ENCODE measurements around the gene NECAP2.
"Not testable (repeated sequence)": the region's sequence is repeated elsewhere in the genome, so short reads cannot be mapped to it uniquely, and the experiment has no call there.

Gene NECAP2

DNA sequence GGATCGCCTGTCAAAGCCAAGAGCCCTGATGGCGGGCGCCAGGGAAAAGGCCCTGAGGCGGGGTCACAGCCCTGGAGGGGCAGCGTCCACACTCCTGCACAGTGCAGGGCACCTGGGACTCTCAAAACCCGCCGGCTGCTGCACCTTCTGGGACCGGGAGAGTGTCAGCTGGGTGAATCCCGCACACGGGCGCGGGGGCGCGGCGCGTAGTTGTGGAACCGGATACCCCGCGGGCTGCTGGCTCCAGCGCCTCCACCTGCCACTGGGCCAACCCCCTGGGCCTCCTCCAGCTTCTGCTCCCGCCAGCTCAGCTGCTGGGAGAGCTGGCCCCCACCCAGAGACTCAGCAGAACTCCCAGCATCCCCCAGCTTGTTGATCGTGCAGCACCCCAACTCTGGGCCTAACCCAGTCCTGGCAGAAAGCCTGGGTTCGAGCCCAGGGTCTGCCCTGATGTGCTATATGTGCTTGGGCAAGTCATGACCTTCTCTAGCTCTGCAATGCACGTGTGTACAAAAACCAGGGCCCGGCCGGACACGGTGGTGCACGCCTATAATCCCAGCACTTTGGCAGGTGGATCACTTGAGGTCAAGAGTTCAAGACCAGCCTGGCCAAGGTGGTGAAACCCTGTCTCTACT, 33.8 kb downstream of the NECAP2 start:
- peaks cover 7% of the 10 kb centered on the region for H3F3A ChIP-seq (ENCODE audit: insufficient read depth, low read length)
- no peak for DNase-seq
- TF ChIP-seq CTCF (IDR thresholded peaks at IDR 0.05; ENCODE audit: low read length), result no peak
- TF ChIP-seq EZH2 (optimal IDR thresholded peaks at IDR 0.05; ENCODE audit: low read depth, low read length), result no peak
- no peak for TF ChIP-seq EZH2phosphoT487 (IDR thresholded peaks at IDR 0.05; ENCODE audit: low read length)
- no peaks in the 10 kb centered on the region for H3K79me2 ChIP-seq (ENCODE audit: low read length)
- H3K36me3 ChIP-seq (replicated peaks; ENCODE audit: insufficient read depth, low read length), result no peaks in the 10 kb centered on the region
- peaks cover 10% of the 10 kb centered on the region; the same call in 1 of the 2 replicates for H4K20me1 ChIP-seq (ENCODE audit: insufficient read depth, low read length)
- no peak overlapping the region for H3K4me2 ChIP-seq (ENCODE audit: low read depth, low read length)
- no peak overlapping the region for H3K4me3 ChIP-seq (ENCODE audit: low read length)
- peaks cover 15% of the 10 kb centered on the region for H3K4me1 ChIP-seq (ENCODE audit: low read length)
- no peak overlapping the region for H3K27ac ChIP-seq (ENCODE audit: low read length)
- no peak overlapping the region for H2AFZ ChIP-seq (ENCODE audit: low read length)
- no peak overlapping the region for H3K9ac ChIP-seq (ENCODE audit: low read length)
- H3K9me3 ChIP-seq (replicated peaks; ENCODE audit: insufficient read depth, low read length), result no peaks in the 10 kb centered on the region
- H3K27me3 ChIP-seq (replicated peaks; ENCODE audit: insufficient read depth, low read length), result peaks cover 14% of the 10 kb centered on the region; the same call in 1 of the 2 replicates
- no peaks in the 10 kb centered on the region for H3K9me2 ChIP-seq (replicated peaks; ENCODE audit: insufficient read depth, low read length)

DNA sequence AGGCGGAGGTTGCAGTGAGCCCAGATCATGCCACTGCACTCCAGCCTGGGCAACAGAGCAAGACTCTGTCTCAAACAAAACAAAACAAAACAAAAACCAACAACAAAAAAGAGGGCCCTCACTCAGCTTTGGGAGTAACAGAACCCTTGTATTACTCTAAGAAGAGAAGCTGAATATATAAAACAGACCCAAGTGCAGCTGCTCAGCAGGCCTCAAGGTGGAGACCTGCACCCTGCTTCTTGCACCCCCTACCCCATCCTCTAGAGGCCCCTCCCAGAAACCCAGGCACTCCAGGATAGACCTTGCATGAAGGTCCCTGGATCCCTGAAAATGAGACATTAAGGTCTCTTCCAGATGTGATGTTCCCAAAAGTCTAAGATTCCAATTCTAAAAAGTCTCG, 34.4 kb downstream of the NECAP2 start:
- not testable (repeated sequence) for H3K27ac ChIP-seq (ENCODE audit: low read length); H3F3A ChIP-seq (ENCODE audit: insufficient read depth, low read length); H3K9ac ChIP-seq (ENCODE audit: low read length); H2AFZ ChIP-seq (ENCODE audit: low read length); H3K36me3 ChIP-seq (replicated peaks; ENCODE audit: insufficient read depth, low read length); H3K79me2 ChIP-seq (ENCODE audit: low read length); H3K9me3 ChIP-seq (replicated peaks; ENCODE audit: insufficient read depth, low read length); H3K4me2 ChIP-seq (ENCODE audit: low read depth, low read length); DNase-seq; H3K4me3 ChIP-seq (ENCODE audit: low read length); H3K9me2 ChIP-seq (replicated peaks; ENCODE audit: insufficient read depth, low read length)
- peaks cover 15% of the 10 kb centered on the region for H3K4me1 ChIP-seq (ENCODE audit: low read length)
- peaks cover 14% of the 10 kb centered on the region; the same call in 1 of the 2 replicates for H3K27me3 ChIP-seq (replicated peaks; ENCODE audit: insufficient read depth, low read length)
- peaks cover 10% of the 10 kb centered on the region; the same call in 1 of the 2 replicates for H4K20me1 ChIP-seq (ENCODE audit: insufficient read depth, low read length)

DNA sequence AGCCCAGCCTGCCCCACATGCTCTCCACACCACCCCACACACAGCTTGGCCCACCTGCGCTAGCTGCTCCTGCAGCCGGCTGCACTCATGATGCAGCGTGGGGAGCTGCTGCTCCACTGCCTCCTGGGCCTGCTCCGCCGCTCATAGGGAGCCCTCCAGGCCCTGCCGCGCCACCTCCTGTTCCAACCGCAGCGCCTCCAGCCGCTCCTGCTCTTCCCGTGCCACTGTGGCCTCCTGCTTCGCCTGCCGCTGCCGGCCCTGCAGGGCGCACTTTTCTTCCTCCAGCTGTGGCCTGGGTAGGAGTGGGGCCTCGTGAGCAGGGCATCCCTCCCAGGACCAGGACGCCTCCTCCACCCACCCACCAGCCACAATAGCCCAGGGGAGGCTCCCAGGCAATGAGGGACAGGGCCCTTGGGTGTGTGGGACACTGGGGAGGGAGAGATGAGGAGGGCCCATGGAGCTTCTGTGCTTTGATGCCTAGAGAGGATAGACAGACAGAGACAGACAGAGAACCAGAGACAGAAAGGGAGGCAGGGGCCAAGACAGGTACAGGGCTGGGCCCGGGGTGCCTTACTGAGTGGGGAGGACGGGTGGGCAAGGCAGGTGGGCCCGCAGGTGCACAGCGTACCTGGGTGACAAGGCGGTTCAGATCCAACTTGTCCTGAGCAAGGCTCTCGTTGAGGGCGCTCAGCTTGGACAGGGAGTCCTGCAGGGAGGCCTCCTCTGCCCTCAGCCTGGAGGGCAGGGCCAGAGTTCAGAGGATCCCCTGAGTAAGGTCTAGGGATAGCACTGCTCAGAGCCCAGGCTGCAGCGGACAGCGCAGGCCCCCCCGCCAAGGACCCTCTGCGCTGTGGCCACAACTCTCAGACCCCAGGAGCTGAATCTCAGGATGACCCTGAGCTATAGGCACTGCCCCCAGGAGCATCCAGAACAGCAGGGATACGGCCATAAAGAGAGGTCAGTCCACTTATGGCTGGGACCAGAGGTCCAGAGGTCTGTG, 35.5 kb downstream of the NECAP2 start:
- not testable (repeated sequence) for H3K27ac ChIP-seq (ENCODE audit: low read length); DNase-seq; H3K36me3 ChIP-seq (replicated peaks; ENCODE audit: insufficient read depth, low read length); H2AFZ ChIP-seq (ENCODE audit: low read length); H3K4me2 ChIP-seq (ENCODE audit: low read depth, low read length); H3K4me3 ChIP-seq (ENCODE audit: low read length); H3K9me2 ChIP-seq (replicated peaks; ENCODE audit: insufficient read depth, low read length); H3K79me2 ChIP-seq (ENCODE audit: low read length); H3K9ac ChIP-seq (ENCODE audit: low read length); H3K9me3 ChIP-seq (replicated peaks; ENCODE audit: insufficient read depth, low read length); H3F3A ChIP-seq (ENCODE audit: insufficient read depth, low read length)
- H4K20me1 ChIP-seq (ENCODE audit: insufficient read depth, low read length), result peaks cover 10% of the 10 kb centered on the region; the same call in 1 of the 2 replicates
- H3K4me1 ChIP-seq (ENCODE audit: low read length), result peaks cover 15% of the 10 kb centered on the region
- H3K27me3 ChIP-seq (replicated peaks; ENCODE audit: insufficient read depth, low read length), result peaks cover 14% of the 10 kb centered on the region; the same call in 1 of the 2 replicates

DNA sequence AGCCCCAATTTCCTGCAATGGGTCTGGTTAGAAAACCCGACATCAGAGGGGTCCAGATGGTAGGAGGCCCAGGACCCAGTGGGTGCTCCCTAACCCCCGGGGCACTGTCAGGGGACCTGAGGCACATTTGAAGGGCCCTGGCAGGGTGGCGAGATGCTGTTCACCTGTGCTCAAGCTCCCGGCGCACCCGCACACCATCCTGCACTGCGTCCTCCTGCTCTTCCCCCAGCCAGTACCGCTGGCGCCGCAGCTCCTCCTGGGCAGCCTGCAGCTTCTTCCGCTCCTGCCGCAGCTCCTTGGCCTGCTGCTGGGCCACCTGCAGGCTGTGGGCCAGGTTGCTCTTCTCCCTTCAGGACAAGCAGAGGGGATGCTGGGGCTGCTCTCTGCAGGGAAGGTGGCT, 37.6 kb downstream of the NECAP2 start:
- peaks cover 10% of the 10 kb centered on the region; the same call in 1 of the 2 replicates for H4K20me1 ChIP-seq (ENCODE audit: insufficient read depth, low read length)
- no peak overlapping the region for H3K4me3 ChIP-seq (ENCODE audit: low read length)
- no peaks in the 10 kb centered on the region for H3K79me2 ChIP-seq (ENCODE audit: low read length)
- H3K9me2 ChIP-seq (replicated peaks; ENCODE audit: insufficient read depth, low read length), result no peaks in the 10 kb centered on the region
- H3F3A ChIP-seq (ENCODE audit: insufficient read depth, low read length), result peaks cover 3% of the 10 kb centered on the region
- no peak overlapping the region for H3K4me2 ChIP-seq (ENCODE audit: low read depth, low read length)
- no peaks in the 10 kb centered on the region for H3K36me3 ChIP-seq (replicated peaks; ENCODE audit: insufficient read depth, low read length)
- H3K27ac ChIP-seq (ENCODE audit: low read length), result no peak overlapping the region
- H3K9ac ChIP-seq (ENCODE audit: low read length), result no peak overlapping the region
- no peaks in the 10 kb centered on the region for H3K9me3 ChIP-seq (replicated peaks; ENCODE audit: insufficient read depth, low read length)
- no peak overlapping the region for H2AFZ ChIP-seq (ENCODE audit: low read length)
- no peak for DNase-seq
- peaks cover 8% of the 10 kb centered on the region for H3K4me1 ChIP-seq (ENCODE audit: low read length)
- TF ChIP-seq EZH2 (optimal IDR thresholded peaks at IDR 0.05; ENCODE audit: low read depth, low read length), result no peak
- no peak for TF ChIP-seq EZH2phosphoT487 (IDR thresholded peaks at IDR 0.05; ENCODE audit: low read length)
- TF ChIP-seq CTCF (IDR thresholded peaks at IDR 0.05; ENCODE audit: low read length), result no peak
- H3K27me3 ChIP-seq (replicated peaks; ENCODE audit: insufficient read depth, low read length), result no peaks in the 10 kb centered on the region

- H3K9me2 ChIP-seq (replicated peaks; ENCODE audit: insufficient read depth, low read length); H3K36me3 ChIP-seq (replicated peaks; ENCODE audit: insufficient read depth, low read length); DNase-seq; H3K9ac ChIP-seq (ENCODE audit: low read length); H3K4me1 ChIP-seq (ENCODE audit: low read length); H3K4me3 ChIP-seq (ENCODE audit: low read length); H4K20me1 ChIP-seq (ENCODE audit: insufficient read depth, low read length); H3K27me3 ChIP-seq (replicated peaks; ENCODE audit: insufficient read depth, low read length); H3F3A ChIP-seq (ENCODE audit: insufficient read depth, low read length); H3K27ac ChIP-seq (ENCODE audit: low read length); H3K9me3 ChIP-seq (replicated peaks; ENCODE audit: insufficient read depth, low read length); H3K79me2 ChIP-seq (ENCODE audit: low read length); H3K4me2 ChIP-seq (ENCODE audit: low read depth, low read length); H2AFZ ChIP-seq (ENCODE audit: low read length): not testable (repeated sequence)
Measured at GRCh38 chr1:16483146-16483545, 42.6 kb downstream of the NECAP2 start.
